Measurements from ENCODE around the gene SFMBT1.
A peak's percentile ranks its signal among the peaks of the same experiment; 100 is the strongest.

The SFMBT1 gene

GRCh38 chr3:52986938-52987337 is 58.9 kb downstream of the SFMBT1 start:
- DNase-seq: no peak

GRCh38 chr3:52986049-52986448 is 59.8 kb downstream of the SFMBT1 start:
- no peak for DNase-seq

- no peak for DNase-seq
These were observed 62.0 kb downstream of the SFMBT1 start for GRCh38 chr3:52983828-52984227.

- DNase-seq: no peak
These were observed 62.5 kb downstream of the SFMBT1 start for GRCh38 chr3:52983336-52983807.

GRCh38 chr3:52982839-52983238 is 63.0 kb downstream of the SFMBT1 start:
- no peak for DNase-seq

GRCh38 chr3:52979190-52979983 is 66.5 kb downstream of the SFMBT1 start:
- no peak for DNase-seq

GRCh38 chr3:52978109-52978754 is 67.6 kb downstream of the SFMBT1 start:
- DNase-seq: no peak

- DNase-seq: no peak
These were observed 72.1 kb downstream of the SFMBT1 start for GRCh38 chr3:52973806-52974205.

GRCh38 chr3:52971895-52972294 is 74.0 kb downstream of the SFMBT1 start:
- no peak for DNase-seq

- no peak for DNase-seq
These were observed 78.5 kb downstream of the SFMBT1 start for GRCh38 chr3:52967398-52967797.

- DNase-seq: no peak
These were observed 83.7 kb downstream of the SFMBT1 start for GRCh38 chr3:52962160-52962559.

GRCh38 chr3:52959773-52960172 is 86.1 kb downstream of the SFMBT1 start:
- no peak for DNase-seq

- no peak for DNase-seq
These were observed 106.3 kb downstream of the SFMBT1 start for GRCh38 chr3:52939600-52939999.

GRCh38 chr3:52934630-52935530 is 111.0 kb downstream of the SFMBT1 start:
- peak; percentile 3 for DNase-seq

GRCh38 chr3:52931889-52932288 is 114.0 kb downstream of the SFMBT1 start:
- DNase-seq: no peak

GRCh38 chr3:52931328-52931727 is 114.5 kb downstream of the SFMBT1 start:
- no peak for DNase-seq

GRCh38 chr3:52930748-52931147 is 115.1 kb downstream of the SFMBT1 start:
- no peak for DNase-seq

- DNase-seq: no peak
These were observed 119.3 kb downstream of the SFMBT1 start for GRCh38 chr3:52926554-52926953.

GRCh38 chr3:52925405-52926313 is 120.2 kb downstream of the SFMBT1 start:
- no peak for DNase-seq

GRCh38 chr3:52923963-52924362 is 121.9 kb downstream of the SFMBT1 start:
- no peak for DNase-seq

GRCh38 chr3:52920841-52921240 is 125.0 kb downstream of the SFMBT1 start:
- no peak for DNase-seq

- no peak for DNase-seq
These were observed 128.8 kb downstream of the SFMBT1 start for GRCh38 chr3:52917044-52917443.
